Body of pancreas (tissue), 4 donors: ENCODE data around the gene CLSTN2. TPM values are rescaled to one million over a fixed set of nuclear protein-coding genes. Genes with fewer than 3 reads are reported as not detected.

Experiments used
- ATAC-seq: fragments of 150-250 bp; one replicate; pipeline ENCODE4 v1.9.1; 2016
- DNase-seq, 4 donors: peaks; one replicate each; pipeline ENCODE4 v3.0.0-alpha.2; 2019
- H3K27ac ChIP-seq, 4 donors: fragments of 200-600 bp; sonication (generic); 1 replicate in 3 of 4; 2 replicates in 1 of 4; pipeline versions ENCODE4 v1.5.1 to v1.6.1; 2016 to 2019; ENCODE audit warnings: mild to moderate bottlenecking in 1 of 4, mixed read lengths in 1 of 4, moderate library complexity in 1 of 4
- H3K27me3 ChIP-seq, 2 donors: fragments of 200-600 bp; sonication (generic); one replicate each; pipeline ENCODE4 v1.6.0; 2016; ENCODE audit warnings: mild to moderate bottlenecking in 1 of 2
- H3K36me3 ChIP-seq, 2 donors: fragments of 200-600 bp; sonication (generic); replicated peaks in 1 of 2; 2 replicates each; pipeline ENCODE4 v1.5.1; 2016; ENCODE audit warnings: low read depth in 2 of 2; ENCODE audit not compliant: insufficient read depth in 1 of 2
- H3K4me1 ChIP-seq: fragments of 200-600 bp; sonication (generic); one replicate; pipeline ENCODE4 v1.6.0; 2016
- H3K4me3 ChIP-seq, 2 donors: fragments of 200-600 bp; sonication (generic); 1 replicate in 1 of 2; 2 replicates in 1 of 2; pipeline ENCODE4 v1.5.1; 2016 to 2019
- H3K9me3 ChIP-seq, 3 donors: fragments of 200-600 bp; sonication (generic); 1 replicate in 2 of 3; 2 replicates in 1 of 3; pipeline ENCODE4 v1.5.1; 2016
- POLR2A ChIP-seq, 3 donors: fragments of 450-650 bp; IDR thresholded peaks; one replicate each; pipeline ENCODE4 v1.6.1; 2016; ENCODE audit warnings: antibody characterized with exemption in 3 of 3, mild to moderate bottlenecking in 2 of 3
- WGBS, 2 donors: methylation state at CpG; one replicate each; pipeline ENCODE4 v1.1.5; 2017; 5-methylcytosine and 5-hydroxymethylcytosine counted together
- intact Hi-C: fragments of 100-400 bp; cut with DNase I; formaldehyde crosslinking; loops from one replicate; pipeline ENCODE4 v1.15.1; 2023
- total RNA-seq, 2 donors: library from RNA; depleted of rRNA; stranded (reverse); fragments of >200 nt; gene quantifications; one replicate each; pipeline ENCODE4 v1.1.0, GENCODE V29; 2016
- TF ChIP-seq, protein P1 (sequence below), 7 experiments: fragments of 450-650 bp in 4 of 7; fragments of 200-600 bp in 3 of 7; sonication (generic) in 3 of 7; IDR thresholded peaks; one replicate each; pipeline ENCODE4 v1.5.1; 2016 to 2019; ENCODE audit warnings: antibody characterized with exemption in 7 of 7

CLSTN2 gene
- total RNA-seq, 2 donors from 2014 or later: 14.5 to 14.8 TPM

DNA sequence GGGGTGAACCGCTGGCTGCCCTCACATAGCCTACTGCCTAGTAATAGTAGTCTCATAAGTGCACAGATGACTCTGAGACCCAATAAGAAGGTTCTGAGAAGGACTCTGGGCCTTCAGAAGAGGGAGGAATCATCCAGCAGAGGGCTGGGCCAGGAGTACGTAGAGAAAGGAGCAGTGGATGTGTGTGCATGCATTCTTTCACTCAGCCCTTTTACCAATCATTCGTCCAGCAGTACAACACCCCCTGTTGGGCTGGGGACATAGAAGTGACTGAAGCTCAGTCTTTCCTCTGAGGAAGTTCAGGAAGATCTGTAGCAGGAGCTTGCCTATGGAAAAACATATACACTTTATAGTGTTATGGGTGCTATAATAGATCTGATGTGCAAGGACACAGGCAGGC, 333.1 kb downstream of the CLSTN2 start:
- no peak for DNase-seq
- TF ChIP-seq, protein P1, sequence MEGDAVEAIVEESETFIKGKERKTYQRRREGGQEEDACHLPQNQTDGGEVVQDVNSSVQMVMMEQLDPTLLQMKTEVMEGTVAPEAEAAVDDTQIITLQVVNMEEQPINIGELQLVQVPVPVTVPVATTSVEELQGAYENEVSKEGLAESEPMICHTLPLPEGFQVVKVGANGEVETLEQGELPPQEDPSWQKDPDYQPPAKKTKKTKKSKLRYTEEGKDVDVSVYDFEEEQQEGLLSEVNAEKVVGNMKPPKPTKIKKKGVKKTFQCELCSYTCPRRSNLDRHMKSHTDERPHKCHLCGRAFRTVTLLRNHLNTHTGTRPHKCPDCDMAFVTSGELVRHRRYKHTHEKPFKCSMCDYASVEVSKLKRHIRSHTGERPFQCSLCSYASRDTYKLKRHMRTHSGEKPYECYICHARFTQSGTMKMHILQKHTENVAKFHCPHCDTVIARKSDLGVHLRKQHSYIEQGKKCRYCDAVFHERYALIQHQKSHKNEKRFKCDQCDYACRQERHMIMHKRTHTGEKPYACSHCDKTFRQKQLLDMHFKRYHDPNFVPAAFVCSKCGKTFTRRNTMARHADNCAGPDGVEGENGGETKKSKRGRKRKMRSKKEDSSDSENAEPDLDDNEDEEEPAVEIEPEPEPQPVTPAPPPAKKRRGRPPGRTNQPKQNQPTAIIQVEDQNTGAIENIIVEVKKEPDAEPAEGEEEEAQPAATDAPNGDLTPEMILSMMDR (IDR thresholded peaks at IDR 0.05): no peak
- no peak for TF ChIP-seq POLR2A (IDR thresholded peaks at IDR 0.05)
- WGBS, 2 donors: 81 to 89% methylated on average over 3 of the region's 3 CpGs
- Histone ChIP-seq H3K27ac (no peak overlapping the region), H3K9me3 (no peaks in the 10 kb centered on the region), H3K36me3 (no peaks in the 10 kb centered on the region), H3K4me3 (no peak overlapping the region), H3K27me3 (no peaks in the 10 kb centered on the region), H3K4me1 (no peaks in the 10 kb centered on the region)
- intact Hi-C loops: no loop called here
- ATAC-seq: no peak

- H3K9me3 ChIP-seq: no peaks in the 10 kb centered on the region
- TF ChIP-seq, protein P1 (IDR thresholded peaks at IDR 0.05): no peak
- TF ChIP-seq POLR2A (IDR thresholded peaks at IDR 0.05): no peak
Measured at GRCh38 chr3:140268610-140269009, 333.6 kb downstream of the CLSTN2 start.

DNA sequence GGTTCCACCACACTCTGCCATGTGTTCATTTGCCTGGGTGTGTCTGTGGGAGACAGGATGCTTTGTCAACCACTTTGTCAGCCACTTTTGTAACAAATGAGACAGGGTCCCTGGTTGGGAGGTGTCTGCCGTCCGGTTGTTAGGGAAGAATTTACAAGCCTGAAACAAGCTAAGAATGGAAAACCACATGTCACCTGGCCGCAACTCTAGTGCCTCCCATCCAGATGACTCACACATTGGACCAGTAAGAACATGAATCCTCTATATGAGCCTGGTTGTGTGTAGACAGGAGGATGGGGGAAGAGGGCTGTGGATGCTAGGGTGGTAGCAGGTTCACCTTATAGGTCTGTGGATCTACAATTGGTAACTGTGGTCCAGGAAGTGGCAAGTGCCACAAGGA, 335.3 kb downstream of the CLSTN2 start:
- WGBS, 2 donors: 89 to 94% methylated on average over 3 of the region's 3 CpGs
- Histone ChIP-seq H3K36me3 (no peaks in the 10 kb centered on the region), H3K4me3 (no peak overlapping the region), H3K4me1 (no peaks in the 10 kb centered on the region), H3K27ac (no peak overlapping the region), H3K9me3 (no peaks in the 10 kb centered on the region), H3K27me3 (no peaks in the 10 kb centered on the region)
- DNase-seq: no peak
- intact Hi-C loops: no loop called here
- no peak for TF ChIP-seq POLR2A (IDR thresholded peaks at IDR 0.05)
- ATAC-seq: no peak

More at GRCh38 chr3:140268610-140269009, 333.6 kb downstream of the CLSTN2 start:
- Histone ChIP-seq H3K36me3 (no peaks in the 10 kb centered on the region), H3K27me3 (no peaks in the 10 kb centered on the region), H3K4me3 (no peak overlapping the region), H3K4me1 (no peaks in the 10 kb centered on the region), H3K27ac (no peak overlapping the region)
- ATAC-seq (no peak), DNase-seq (no peak)
- 88 to 100% methylated on average over 2 of the region's 2 CpGs for whole genome bisulfite sequencing, 2 donors
- intact Hi-C loops: no loop called here

DNA sequence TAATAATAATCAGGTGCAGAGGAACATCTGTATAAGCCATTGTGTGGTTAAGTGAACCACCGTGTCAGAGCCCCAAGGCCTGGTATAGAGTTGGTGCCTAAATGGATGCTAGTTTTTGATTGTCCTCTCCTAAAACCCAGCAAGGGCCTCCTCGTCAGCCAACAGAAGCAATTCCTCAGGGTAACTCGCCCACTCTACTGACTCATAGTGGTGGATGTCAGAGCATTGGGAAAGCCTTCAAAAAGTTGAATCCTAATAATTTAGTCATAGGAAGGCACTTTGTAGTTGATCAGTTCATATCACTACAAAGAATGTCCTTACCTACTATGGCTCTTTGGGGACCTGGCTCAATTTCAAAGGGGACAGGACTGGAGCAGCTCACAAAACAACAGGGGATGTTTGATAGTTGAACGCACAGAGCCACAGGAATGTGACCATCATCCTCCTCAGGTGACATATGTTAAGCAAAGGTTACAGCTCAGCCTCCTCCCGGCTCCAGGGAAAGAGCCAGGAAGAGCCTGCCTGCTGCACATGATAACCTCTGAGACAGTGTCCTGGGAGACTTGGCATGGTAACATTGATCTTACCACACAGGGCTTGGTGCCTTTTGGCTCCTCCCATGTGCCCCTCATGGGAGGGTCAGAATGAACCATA, 338.7 kb downstream of the CLSTN2 start:
- Histone ChIP-seq H3K36me3 (no peaks in the 10 kb centered on the region), H3K27me3 (no peaks in the 10 kb centered on the region)
- 56 to 69% methylated on average over 5 of the region's 5 CpGs for WGBS, 2 donors

DNA sequence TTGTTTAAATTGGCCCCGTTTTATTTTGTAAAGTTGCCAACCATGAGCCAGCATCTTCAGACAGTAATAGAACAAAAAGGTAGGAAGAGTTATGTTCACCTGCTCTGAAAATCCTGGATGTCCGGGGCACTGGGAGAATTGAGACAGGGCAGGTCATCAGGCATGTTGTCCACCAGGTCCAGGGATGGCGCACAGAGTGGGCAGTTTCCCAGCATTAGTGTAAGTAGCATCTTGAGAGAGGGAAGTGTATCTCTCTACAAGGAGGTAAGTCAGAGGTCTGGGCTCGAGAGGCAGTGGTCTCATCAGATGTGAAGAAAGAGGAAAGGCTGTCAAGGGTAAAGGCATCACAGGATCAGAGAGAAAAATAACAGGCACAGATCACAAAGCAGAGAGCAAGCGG, 339.4 kb downstream of the CLSTN2 start:
- H3K36me3 ChIP-seq: no peaks in the 10 kb centered on the region
- no peaks in the 10 kb centered on the region for H3K9me3 ChIP-seq
- H3K4me3 ChIP-seq: no peak overlapping the region
- no peak overlapping the region for H3K27ac ChIP-seq
- no peaks in the 10 kb centered on the region for H3K27me3 ChIP-seq
- H3K4me1 ChIP-seq: no peaks in the 10 kb centered on the region
- ATAC-seq: no peak
- WGBS, 2 donors: 57 to 58% methylated on average over 5 of the region's 5 CpGs
- no peak for DNase-seq
- TF ChIP-seq, protein P1 (IDR thresholded peaks at IDR 0.05): no peak
- no peak for TF ChIP-seq POLR2A (IDR thresholded peaks at IDR 0.05)
- intact Hi-C loops: no loop called here

More for the DNA sequence above, 338.7 kb downstream of the CLSTN2 start:
- Histone ChIP-seq H3K4me1 (no peaks in the 10 kb centered on the region), H3K27ac (no peak overlapping the region), H3K4me3 (no peak overlapping the region), H3K9me3 (no peaks in the 10 kb centered on the region)
- no peak for DNase-seq
- no peak for TF ChIP-seq POLR2A (IDR thresholded peaks at IDR 0.05)
- TF ChIP-seq, protein P1 (IDR thresholded peaks at IDR 0.05): no peak
- intact Hi-C loops: no loop called here
- no peak for ATAC-seq
